Uterus (tissue), 2 donors: Measurements from ENCODE around the gene RAE1.

Experiments used
- POLR2A ChIP-seq, 2 donors: fragments of 450-650 bp; IDR thresholded peaks; one replicate each; pipeline ENCODE4 v1.6.1; 2016; ENCODE audit warnings: antibody characterized with exemption in 2 of 2, mild to moderate bottlenecking in 1 of 2, moderate library complexity in 1 of 2
- TF ChIP-seq, protein P1 (sequence below), 4 experiments: fragments of 200-600 bp in 2 of 4; fragments of 450-650 bp in 2 of 4; sonication (generic) in 2 of 4; IDR thresholded peaks; one replicate each; pipeline ENCODE4 v1.5.1; 2016 to 2019; ENCODE audit warnings: antibody characterized with exemption in 4 of 4, mild to moderate bottlenecking in 2 of 4, moderate library complexity in 1 of 4

DNA sequence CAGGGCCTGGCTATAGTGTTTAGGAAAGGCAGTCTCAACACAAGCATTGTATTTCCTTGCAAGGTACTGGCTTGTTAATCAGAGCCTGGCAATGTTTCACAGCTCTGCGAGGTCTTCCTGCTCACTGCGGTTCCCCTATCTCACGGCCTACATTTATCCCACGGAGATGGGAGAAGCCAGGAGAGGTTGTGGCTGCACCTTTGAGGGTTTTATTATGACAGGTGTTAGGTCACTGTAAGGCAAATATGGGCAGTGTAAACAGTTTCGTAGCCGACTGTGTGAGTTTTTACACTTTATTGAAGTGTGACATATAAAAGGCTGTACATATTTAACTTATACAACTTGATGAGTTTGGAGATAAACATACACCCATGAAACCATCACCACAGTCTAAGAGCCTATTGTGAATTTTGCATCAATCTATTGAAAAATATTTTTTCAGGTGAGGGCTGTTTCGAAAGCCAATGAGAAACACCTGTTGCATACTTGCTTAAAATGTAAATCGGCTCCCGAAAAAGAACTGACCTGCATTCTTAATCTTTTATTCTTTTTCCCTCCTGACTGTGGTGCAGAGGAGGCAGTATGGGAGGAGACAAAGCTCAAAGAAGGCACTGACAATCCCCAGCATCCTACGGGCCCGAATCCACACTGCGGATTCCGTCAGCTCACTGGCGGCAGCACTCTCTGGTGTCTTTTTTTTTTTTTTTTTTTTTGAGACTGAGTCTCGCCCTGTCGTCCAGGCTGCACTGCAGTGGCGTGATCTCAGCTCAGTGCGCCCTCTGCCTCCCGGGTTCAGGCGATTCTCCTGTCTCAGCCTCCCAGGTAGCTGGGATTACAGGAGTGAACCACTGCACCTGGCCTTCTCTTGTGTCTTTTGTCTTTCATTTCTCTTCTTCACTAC lies 32.6 kb downstream of the RAE1 start:
- TF ChIP-seq, protein P1, sequence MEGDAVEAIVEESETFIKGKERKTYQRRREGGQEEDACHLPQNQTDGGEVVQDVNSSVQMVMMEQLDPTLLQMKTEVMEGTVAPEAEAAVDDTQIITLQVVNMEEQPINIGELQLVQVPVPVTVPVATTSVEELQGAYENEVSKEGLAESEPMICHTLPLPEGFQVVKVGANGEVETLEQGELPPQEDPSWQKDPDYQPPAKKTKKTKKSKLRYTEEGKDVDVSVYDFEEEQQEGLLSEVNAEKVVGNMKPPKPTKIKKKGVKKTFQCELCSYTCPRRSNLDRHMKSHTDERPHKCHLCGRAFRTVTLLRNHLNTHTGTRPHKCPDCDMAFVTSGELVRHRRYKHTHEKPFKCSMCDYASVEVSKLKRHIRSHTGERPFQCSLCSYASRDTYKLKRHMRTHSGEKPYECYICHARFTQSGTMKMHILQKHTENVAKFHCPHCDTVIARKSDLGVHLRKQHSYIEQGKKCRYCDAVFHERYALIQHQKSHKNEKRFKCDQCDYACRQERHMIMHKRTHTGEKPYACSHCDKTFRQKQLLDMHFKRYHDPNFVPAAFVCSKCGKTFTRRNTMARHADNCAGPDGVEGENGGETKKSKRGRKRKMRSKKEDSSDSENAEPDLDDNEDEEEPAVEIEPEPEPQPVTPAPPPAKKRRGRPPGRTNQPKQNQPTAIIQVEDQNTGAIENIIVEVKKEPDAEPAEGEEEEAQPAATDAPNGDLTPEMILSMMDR (IDR thresholded peaks at IDR 0.05) = no peak
- TF ChIP-seq POLR2A (IDR thresholded peaks at IDR 0.05) = no peak
